ENCODE measurements around the gene POLE3. TPM values are rescaled to one million over a fixed set of nuclear protein-coding genes. Genes with fewer than 3 reads are reported as not detected.

Gene POLE3
- total RNA-seq, 1 donor from 2014 or later = 28.7 TPM

DNA sequence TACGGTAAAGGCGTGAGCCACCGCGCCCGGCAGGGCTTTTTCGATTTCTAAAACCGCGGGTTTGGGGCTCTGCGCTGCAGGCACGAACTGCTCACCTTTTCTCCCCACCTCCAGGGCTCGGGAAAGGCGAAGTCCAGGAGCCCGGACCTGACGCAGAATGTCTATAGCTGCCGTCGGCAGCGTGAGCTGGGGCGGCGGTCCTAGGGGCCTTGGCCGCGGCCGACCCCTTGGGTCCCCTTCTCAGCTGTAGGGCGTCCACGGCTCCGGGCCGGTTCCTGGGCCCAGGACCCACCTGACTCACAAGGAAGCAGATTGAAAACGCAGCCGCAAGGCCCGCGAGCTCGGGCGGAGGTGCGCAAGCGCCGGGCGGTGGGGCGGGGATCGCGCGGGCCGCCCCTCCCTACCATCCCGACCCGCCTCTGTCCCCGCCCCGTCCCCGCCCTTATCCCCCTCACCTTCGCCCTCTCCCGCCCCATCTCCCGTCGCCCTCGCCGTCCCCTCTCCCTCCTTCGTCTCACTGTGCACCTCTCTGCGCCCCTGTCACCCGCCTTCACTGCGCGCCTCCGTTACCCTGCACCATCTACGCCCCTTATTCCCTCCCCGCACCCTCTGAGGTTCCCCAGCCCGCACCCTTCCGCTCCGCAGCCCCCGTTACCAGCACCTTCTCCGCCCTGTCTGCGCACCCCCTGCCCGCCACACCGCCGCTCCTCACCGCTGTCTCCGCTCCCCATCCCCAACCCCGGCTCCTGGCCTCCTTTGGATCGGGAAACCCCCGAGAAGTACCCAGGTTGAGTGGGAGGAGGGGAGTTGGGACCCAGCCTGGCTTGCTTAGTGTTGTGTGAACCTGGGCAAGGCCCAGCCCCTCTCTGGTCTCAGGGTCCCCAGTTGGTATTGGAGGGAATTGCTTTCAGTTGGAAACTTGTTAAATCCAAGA, 33.6 kb downstream of the POLE3 start, which contains the start of gene HDHD3:
Gene HDHD3 (minus strand): TSS at position 353 of the 934 bp plus-strand sequence. CDS start 2,632 bp downstream, outside the sequence.
- H3K27me3 Mint-ChIP-seq (ENCODE audit: unreplicated experiment) = peaks cover 5% of the 10 kb centered on the region
- peaks cover 10% of the 10 kb centered on the region for H3K36me3 Mint-ChIP-seq (ENCODE audit: low read depth, unreplicated experiment)
- H3K4me1 Mint-ChIP-seq (ENCODE audit: unreplicated experiment) = peaks cover 6% of the 10 kb centered on the region
- TF ChIP-seq CTCF (IDR thresholded peaks at IDR 0.05; ENCODE audit: unreplicated experiment) = no peak
- H3K4me3 Mint-ChIP-seq (ENCODE audit: unreplicated experiment) = peak within 1 kb of the TSS; percentile 87
- peak; percentile 69 for DNase-seq (ENCODE audit: low spot score)
- no peak within 1 kb of the TSS for H3K27ac Mint-ChIP-seq (ENCODE audit: unreplicated experiment)
- no peaks in the 10 kb centered on the region for H3K9me3 Mint-ChIP-seq (ENCODE audit: unreplicated experiment)

DNA sequence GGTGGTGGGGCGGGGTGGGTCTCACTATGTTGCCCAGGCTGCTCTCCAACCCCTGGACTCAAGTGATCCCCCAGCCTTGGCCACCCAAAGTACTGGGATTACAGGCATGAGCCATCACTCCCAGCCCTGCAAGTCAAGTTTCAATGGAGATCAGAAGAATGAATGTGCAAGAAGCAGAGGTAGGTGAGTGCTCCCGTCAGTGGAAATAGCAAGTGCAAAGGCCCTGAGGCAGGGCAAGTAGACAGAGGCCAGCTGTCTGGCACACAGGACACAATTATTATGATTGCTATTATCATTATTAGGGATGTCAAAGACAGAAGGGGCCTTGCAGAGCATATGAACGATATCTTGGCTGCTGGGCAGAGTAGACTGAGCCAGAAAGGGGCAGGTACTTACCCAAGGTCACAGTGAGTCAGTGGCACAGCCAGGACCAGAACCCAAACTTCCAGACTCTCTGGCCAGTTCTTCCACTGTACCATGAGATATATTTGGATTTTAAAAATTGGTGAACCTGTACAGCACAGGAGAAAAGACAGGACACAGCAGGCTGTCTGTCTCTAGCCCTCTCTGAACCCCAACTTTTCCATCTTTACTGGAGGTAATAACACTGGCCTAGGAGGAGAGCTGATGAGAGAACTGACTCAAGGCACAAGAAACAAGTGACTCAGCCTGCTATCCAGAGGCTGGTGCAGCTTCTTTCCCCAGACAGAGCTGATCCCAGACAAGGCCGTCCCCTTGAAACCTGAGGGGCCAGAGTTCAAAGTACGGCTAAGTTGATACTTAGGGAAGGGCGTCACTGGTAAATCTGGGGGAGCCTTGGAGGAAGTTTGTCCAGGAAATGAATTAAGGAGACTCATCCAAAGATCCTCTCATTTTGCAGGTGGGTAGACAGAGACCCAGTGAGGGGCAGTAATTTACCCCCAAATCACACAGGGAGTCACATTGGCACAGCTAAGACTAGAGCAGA, 35.1 kb downstream of the POLE3 start:
- peaks cover 2% of the 10 kb centered on the region for H3K27me3 Mint-ChIP-seq (ENCODE audit: unreplicated experiment)
- H3K4me3 Mint-ChIP-seq (ENCODE audit: unreplicated experiment) = peak overlapping the region; percentile 78
- no peak overlapping the region for H3K27ac Mint-ChIP-seq (ENCODE audit: unreplicated experiment)
- no peak for DNase-seq (ENCODE audit: low spot score)
- H3K9me3 Mint-ChIP-seq (ENCODE audit: unreplicated experiment) = no peaks in the 10 kb centered on the region
- no peak for TF ChIP-seq CTCF (IDR thresholded peaks at IDR 0.05; ENCODE audit: unreplicated experiment)
- peaks cover 2% of the 10 kb centered on the region for H3K4me1 Mint-ChIP-seq (ENCODE audit: unreplicated experiment)
- H3K36me3 Mint-ChIP-seq (ENCODE audit: low read depth, unreplicated experiment) = peaks cover 10% of the 10 kb centered on the region

DNA sequence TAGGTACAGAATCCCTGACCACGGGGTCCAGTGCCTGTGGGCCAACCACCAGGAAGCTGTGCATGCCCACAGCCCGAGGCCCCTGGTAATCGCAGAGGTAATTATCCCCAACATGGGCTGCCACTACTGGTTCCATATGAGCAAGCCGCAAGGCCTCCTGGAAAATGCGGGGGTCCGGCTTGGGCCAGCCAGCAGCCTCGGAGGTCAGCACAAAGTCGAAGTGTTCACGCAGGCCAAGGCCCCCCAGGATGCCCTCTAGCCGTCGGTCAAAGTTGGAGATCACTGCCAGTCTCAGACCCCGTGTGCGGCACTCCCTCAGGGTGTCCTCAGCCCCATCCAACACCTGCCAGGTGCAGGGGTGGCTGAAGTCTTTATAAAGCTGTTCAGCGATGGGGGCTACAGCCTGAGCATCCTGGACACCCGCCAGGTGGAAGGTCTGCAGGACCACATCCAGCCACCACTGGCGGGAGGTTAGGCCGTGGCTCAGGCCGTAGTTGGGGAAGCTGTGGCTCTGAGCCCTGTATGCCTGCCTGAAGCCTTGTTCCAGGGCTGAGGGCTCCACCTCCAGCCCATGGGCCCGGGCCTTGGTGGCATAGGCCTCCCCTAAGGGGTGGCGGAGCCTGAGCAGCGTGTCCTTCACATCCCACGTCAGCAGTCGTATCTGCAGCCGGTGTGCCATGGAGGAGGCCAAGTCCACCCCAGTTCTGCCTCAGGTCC, 36.6 kb downstream of the POLE3 start:
- Mint-ChIP-seq H3K4me3 (ENCODE audit: unreplicated experiment) (no peak overlapping the region), H3K27me3 (ENCODE audit: unreplicated experiment) (peaks cover 2% of the 10 kb centered on the region), H3K9me3 (ENCODE audit: unreplicated experiment) (no peaks in the 10 kb centered on the region), H3K4me1 (ENCODE audit: unreplicated experiment) (no peaks in the 10 kb centered on the region), H3K36me3 (ENCODE audit: low read depth, unreplicated experiment) (peaks cover 10% of the 10 kb centered on the region), H3K27ac (ENCODE audit: unreplicated experiment) (no peak overlapping the region)
- no peak for TF ChIP-seq CTCF (IDR thresholded peaks at IDR 0.05; ENCODE audit: unreplicated experiment)
- no peak for DNase-seq (ENCODE audit: low spot score)

DNA sequence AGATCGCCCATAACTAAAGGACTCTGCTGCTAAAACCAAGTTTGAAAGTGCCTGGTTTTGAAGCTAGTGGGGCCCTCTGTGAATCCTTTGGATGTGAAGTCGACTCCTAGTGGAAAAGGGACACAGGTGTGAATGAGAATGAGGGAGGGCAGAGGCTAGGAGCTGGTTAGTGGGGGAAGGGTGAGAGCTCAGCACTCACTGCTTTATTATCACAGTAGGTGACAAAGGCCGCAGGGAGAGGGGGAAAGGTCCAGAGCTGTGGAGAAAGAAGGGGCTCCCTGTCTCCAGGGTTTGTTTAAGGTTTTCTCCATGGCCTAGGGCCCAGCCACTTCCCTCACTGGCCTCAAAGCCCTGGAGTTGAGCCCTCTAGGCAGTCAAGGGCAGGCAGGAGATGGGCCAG, 37.2 kb downstream of the POLE3 start:
- DNase-seq (ENCODE audit: low spot score) = no peak
- Mint-ChIP-seq H3K9me3 (ENCODE audit: unreplicated experiment) (no peaks in the 10 kb centered on the region), H3K4me3 (ENCODE audit: unreplicated experiment) (no peak overlapping the region), H3K4me1 (ENCODE audit: unreplicated experiment) (no peaks in the 10 kb centered on the region), H3K27ac (ENCODE audit: unreplicated experiment) (no peak overlapping the region), H3K36me3 (ENCODE audit: low read depth, unreplicated experiment) (peaks cover 10% of the 10 kb centered on the region), H3K27me3 (ENCODE audit: unreplicated experiment) (no peaks in the 10 kb centered on the region)
- no peak for TF ChIP-seq CTCF (IDR thresholded peaks at IDR 0.05; ENCODE audit: unreplicated experiment)

Data from endothelial cell (in vitro differentiated cells).